ENCODE measurements around the gene KCTD17.

KCTD17 gene

GRCh38 chr22:37019309-37020191 lies 32.0 kb upstream of the KCTD17 start, which contains the start of the genes MPST and TST:
MPST (plus strand) TSS chr22:37019742; CDS start chr22:37019837, 95 bp downstream.
TST (minus strand) TSS chr22:37019447; CDS start chr22:37018732, 715 bp downstream.
- DNase-seq (ENCODE audit: low spot score) = peak; percentile 92
- in situ Hi-C loops (cut with MboI; ENCODE audit: low pct_unique_long_range_greater_than_20kb, low sequenced_read_pairs, unreplicated experiment) = no loop called here
- no peak for TF ChIP-seq CTCF (IDR thresholded peaks at IDR 0.05; ENCODE audit: extremely low read depth, insufficient read depth, missing control alignments)

- TF ChIP-seq CTCF (IDR thresholded peaks at IDR 0.05; ENCODE audit: extremely low read depth, insufficient read depth, missing control alignments) = no peak
- in situ Hi-C loops (cut with MboI; ENCODE audit: low pct_unique_long_range_greater_than_20kb, low sequenced_read_pairs, unreplicated experiment) = no loop called here
- DNase-seq (ENCODE audit: low spot score) = peak; percentile 41
Measured at GRCh38 chr22:37020192-37020479, 31.4 kb upstream of the KCTD17 start.

GRCh38 chr22:37021041-37021440 lies 30.5 kb upstream of the KCTD17 start:
- TF ChIP-seq CTCF (IDR thresholded peaks at IDR 0.05; ENCODE audit: extremely low read depth, insufficient read depth, missing control alignments) = no peak
- in situ Hi-C loops (cut with MboI; ENCODE audit: low pct_unique_long_range_greater_than_20kb, low sequenced_read_pairs, unreplicated experiment) = no loop called here
- no peak for DNase-seq (ENCODE audit: low spot score)

GRCh38 chr22:37021710-37022482 lies 29.6 kb upstream of the KCTD17 start:
- peak; percentile 86 for DNase-seq (ENCODE audit: low spot score)
- TF ChIP-seq CTCF (IDR thresholded peaks at IDR 0.05; ENCODE audit: extremely low read depth, insufficient read depth, missing control alignments) = peak; percentile 95
- in situ Hi-C loops (cut with MboI; ENCODE audit: low pct_unique_long_range_greater_than_20kb, low sequenced_read_pairs, unreplicated experiment) = no loop called here

- in situ Hi-C loops (cut with MboI; ENCODE audit: low pct_unique_long_range_greater_than_20kb, low sequenced_read_pairs, unreplicated experiment) = no loop called here
Measured at GRCh38 chr22:37022483-37023337, 28.8 kb upstream of the KCTD17 start.

More at GRCh38 chr22:37022483-37023337, 28.8 kb upstream of the KCTD17 start:
- no peak for DNase-seq (ENCODE audit: low spot score)
- no peak for TF ChIP-seq CTCF (IDR thresholded peaks at IDR 0.05; ENCODE audit: extremely low read depth, insufficient read depth, missing control alignments)
